ENCODE measurements around the gene LPCAT1. TPM values are rescaled to one million over a fixed set of nuclear protein-coding genes. Genes with fewer than 3 reads are reported as not detected.

Gene LPCAT1
- polyA plus RNA-seq, 4 donors: 4.5 to 22.3 (median 7.5) TPM

Other genes with a start within 250 kb of the LPCAT1 start
- 1 to 10 TPM in 2 of 4 donors, under 1 TPM in 1, not detected in 1; 0.54 to 4.2 (median 1.4) TPM for gene TERT, start 228.9 kb downstream of the LPCAT1 start, polyA plus RNA-seq
- 10 to 100 TPM; 45.8 to 99.7 (median 75.6) TPM for gene CLPTM1L, start 178.9 kb downstream of the LPCAT1 start, polyA plus RNA-seq
- under 1 TPM in 2 of 4 donors, not detected in 2; 0.03 to 0.30 TPM for gene SLC6A3, start 78.5 kb downstream of the LPCAT1 start, polyA plus RNA-seq

All from small intestine (tissue), 4 donors.